Measurements from ENCODE around the gene PLA2G1B.
"Not testable (repeated sequence)": the region's sequence is repeated elsewhere in the genome, so short reads cannot be mapped to it uniquely, and the experiment has no call there.

PLA2G1B gene

GRCh38 chr12:120358412-120359100, 31.0 kb upstream of the PLA2G1B start:
- no peak for DNase-seq

GRCh38 chr12:120357104-120357503, 29.5 kb upstream of the PLA2G1B start:
- DNase-seq, result no peak

- peak; percentile 91 for DNase-seq
These were observed 29.0 kb upstream of the PLA2G1B start for GRCh38 chr12:120356567-120357030.

GRCh38 chr12:120353556-120354317, 26.2 kb upstream of the PLA2G1B start:
- no peak for DNase-seq

- no peak for DNase-seq
These were observed 25.6 kb upstream of the PLA2G1B start for GRCh38 chr12:120353136-120353535.

GRCh38 chr12:120352117-120352516, 24.5 kb upstream of the PLA2G1B start:
- DNase-seq, result no peak

- DNase-seq, result no peak
These were observed 23.2 kb upstream of the PLA2G1B start for GRCh38 chr12:120350576-120351350.

- DNase-seq, result no peak
These were observed 20.2 kb upstream of the PLA2G1B start for GRCh38 chr12:120347766-120348165.

- DNase-seq, result no peak
These were observed 19.1 kb upstream of the PLA2G1B start for GRCh38 chr12:120346681-120347080.

- no peak for DNase-seq
These were observed 18.5 kb upstream of the PLA2G1B start for GRCh38 chr12:120346031-120346430.

GRCh38 chr12:120343692-120344091, 16.1 kb upstream of the PLA2G1B start:
- no peak for DNase-seq

GRCh38 chr12:120343039-120343537, 15.5 kb upstream of the PLA2G1B start:
- no peak for DNase-seq

GRCh38 chr12:120342175-120343038, 14.8 kb upstream of the PLA2G1B start:
- DNase-seq, result no peak

- DNase-seq, result no peak
These were observed 11.7 kb upstream of the PLA2G1B start for GRCh38 chr12:120339256-120339655.

GRCh38 chr12:120337730-120338129, 10.2 kb upstream of the PLA2G1B start:
- no peak for DNase-seq

GRCh38 chr12:120336392-120336791, 8.8 kb upstream of the PLA2G1B start:
- DNase-seq, result not testable (repeated sequence)

GRCh38 chr12:120335447-120335846, 7.9 kb upstream of the PLA2G1B start:
- DNase-seq, result peak; percentile 71

- DNase-seq, result no peak
These were observed 4.9 kb upstream of the PLA2G1B start for GRCh38 chr12:120332523-120332922.

GRCh38 chr12:120332041-120332440, 4.5 kb upstream of the PLA2G1B start:
- DNase-seq, result no peak

GRCh38 chr12:120331390-120331789, 3.8 kb upstream of the PLA2G1B start:
- DNase-seq, result no peak

- DNase-seq, result no peak
These were observed 649 bp upstream of the PLA2G1B start for GRCh38 chr12:120328228-120328627.

- no peak for DNase-seq
These were observed 2.6 kb downstream of the PLA2G1B start for GRCh38 chr12:120324841-120325417.
